ENCODE data around the gene MUTYH.
"Not testable (repeated sequence)": the region's sequence is repeated elsewhere in the genome, so short reads cannot be mapped to it uniquely, and the experiment has no call there.

Gene MUTYH

GRCh38 chr1:45319761-45320160 is 20.5 kb downstream of the MUTYH start:
- DNase-seq: no peak

- no peak for DNase-seq
Observed at GRCh38 chr1:45317166-45317565, 23.1 kb downstream of the MUTYH start.

- no peak for DNase-seq
Observed at GRCh38 chr1:45314266-45314665, 26.0 kb downstream of the MUTYH start.

- no peak for DNase-seq
Observed at GRCh38 chr1:45306905-45307304, 33.3 kb downstream of the MUTYH start.

- no peak for DNase-seq
Observed at GRCh38 chr1:45306319-45306718, 33.9 kb downstream of the MUTYH start.

- DNase-seq: no peak
Observed at GRCh38 chr1:45305231-45305630, 35.0 kb downstream of the MUTYH start.

- no peak for DNase-seq
Observed at GRCh38 chr1:45304311-45305081, 35.7 kb downstream of the MUTYH start.

GRCh38 chr1:45303520-45304310 is 36.5 kb downstream of the MUTYH start:
- peak; percentile 71 to 98 for DNase-seq

GRCh38 chr1:45302505-45303150 is 37.6 kb downstream of the MUTYH start:
- no peak for DNase-seq

- DNase-seq: no peak
Observed at GRCh38 chr1:45300669-45300997, 39.6 kb downstream of the MUTYH start.

GRCh38 chr1:45299981-45300668 is 40.1 kb downstream of the MUTYH start:
- peak in 1 of 2 experiments; percentile 64 for DNase-seq

GRCh38 chr1:45299296-45299695 is 40.9 kb downstream of the MUTYH start:
- no peak for DNase-seq

GRCh38 chr1:45297666-45298356 is 42.4 kb downstream of the MUTYH start:
- no peak for DNase-seq

GRCh38 chr1:45291716-45292115 is 48.5 kb downstream of the MUTYH start:
- no peak for DNase-seq

- not testable (repeated sequence) for DNase-seq
Observed at GRCh38 chr1:45291002-45291401, 49.2 kb downstream of the MUTYH start.

GRCh38 chr1:45286521-45286920 is 53.7 kb downstream of the MUTYH start:
- not testable (repeated sequence) for DNase-seq

GRCh38 chr1:45284858-45285257 is 55.4 kb downstream of the MUTYH start:
- not testable (repeated sequence) for DNase-seq

- no peak for DNase-seq
Observed at GRCh38 chr1:45282351-45282750, 57.9 kb downstream of the MUTYH start.

Measured in SW 1271 (cell line).